Heart left ventricle (tissue), 16 donors: ENCODE data around the gene SP6. TPM values are rescaled to one million over a fixed set of nuclear protein-coding genes. Genes with fewer than 3 reads are reported as not detected.

Experiments
- ATAC-seq, 4 donors: fragments of 200-7000 bp; cut with Tn5 transposase; one replicate each; pipeline ENCODE4 v1.9.1; 2020 to 2022; ENCODE audit warnings: moderate library complexity in 4 of 4, mild to moderate bottlenecking in 3 of 4, moderate number of reproducible peaks in 1 of 4
- DNase-seq, 5 donors: peaks; one replicate each; pipeline ENCODE4 v3.0.0-alpha.2; 2020
- H3K27ac ChIP-seq, 12 donors: fragments of 200-600 bp; sonication (generic) in 4 of 12; one replicate each; pipeline versions ENCODE4 v1.5.0 to v1.8.0; 2016 to 2022; ENCODE audit warnings: mild to moderate bottlenecking in 2 of 12
- H3K27me3 ChIP-seq, 9 donors: fragments of 200-600 bp; sonication (generic) in 2 of 9; one replicate each; pipeline versions ENCODE4 v1.5.1 to v1.8.0; 2016 to 2022; ENCODE audit warnings: mild to moderate bottlenecking in 3 of 9
- H3K36me3 ChIP-seq, 9 donors: fragments of 200-600 bp; sonication (generic) in 2 of 9; one replicate each; pipeline versions ENCODE4 v1.5.0 to v1.8.0; 2018 to 2022; ENCODE audit warnings: mild to moderate bottlenecking in 2 of 9
- H3K4me1 ChIP-seq, 12 donors: fragments of 200-600 bp; sonication (generic) in 4 of 12; one replicate each; pipeline versions ENCODE4 v1.5.0 to v1.8.0; 2016 to 2022; ENCODE audit warnings: mild to moderate bottlenecking in 3 of 12
- H3K4me3 ChIP-seq, 12 donors: fragments of 200-600 bp; sonication (generic) in 4 of 12; one replicate each; pipeline versions ENCODE4 v1.5.0 to v1.8.0; 2017 to 2022; ENCODE audit warnings: mild to moderate bottlenecking in 9 of 12, moderate library complexity in 4 of 12
- H3K9me3 ChIP-seq, 12 donors: fragments of 200-600 bp; sonication (generic) in 4 of 12; one replicate each; pipeline versions ENCODE4 v1.5.0 to v1.8.0; 2016 to 2022; ENCODE audit warnings: mild to moderate bottlenecking in 1 of 12
- POLR2A ChIP-seq, 2 donors: fragments of 450-650 bp; IDR thresholded peaks; one replicate each; pipeline ENCODE4 v1.6.1; 2017; ENCODE audit warnings: antibody characterized with exemption in 2 of 2, mild to moderate bottlenecking in 2 of 2, moderate library complexity in 2 of 2
- WGBS, 4 donors: extraction: QIAGEN DNeasy Blood & Tissue Kit in 2 of 4; methylation state at CpG; one replicate each; pipeline versions ENCODE4 v1.1.5 to v1.1.7; 2013 to 2018; 5-methylcytosine and 5-hydroxymethylcytosine counted together
- intact Hi-C, 10 donors: fragments of 100-400 bp; cut with DNase I; formaldehyde crosslinking; loops; one replicate each; pipeline versions ENCODE4 v1.11.1 to v1.14.2; 2022
- polyA plus RNA-seq, 2 donors: library from polyadenylated mRNA; stranded (reverse); fragments of 200-250 nt; gene quantifications; one replicate each; pipeline ENCODE4 v1.2.3, GENCODE V29; 2013
- total RNA-seq, 9 donors: library from RNA; depleted of rRNA in 2 of 9; stranded (reverse); fragments of >200 nt in 2 of 9; fragmentation: NEBNext Ultra II Directional in 3 of 9; extraction: Animal tissue kit (Norgen Biotek cat#: 25700) in 3 of 9; gene quantifications; one replicate each; pipeline versions ENCODE4 v1.1.0 to v1.2.4, GENCODE V29; 2016 to 2023
- TF ChIP-seq, protein P1 (sequence below), 12 donors: fragments of 200-600 bp; sonication (generic) in 4 of 12; IDR thresholded peaks; one replicate each; pipeline versions ENCODE4 v1.5.0 to v1.8.0; 2018 to 2022; ENCODE audit warnings: antibody characterized with exemption in 12 of 12, mild to moderate bottlenecking in 5 of 12
- donor health status: ischemic (EF 13 %, LVEDD 7.1; RV severe dilation, severe dysfunction).
- donor health status: healthy with polysubstance abuse.
- donor health status: DM: no; HTN: yes; CAD: no.
- donor health status: DM: no; HTN: no; CAD: no.
- donor health status: ischemic (EF 25% LVEDD 6.9; RV normal size, moderate dysfunction).
- donor health status: ischemic (EF 25% LVEDD 5.7; RV mildly dilated, moderate dysfunction).
- donor health status: healthy.
- donor health status: DM: yes; HTN: yes; CAD: no.
- donor health status: ischemic (EF 35%, LVEDD 5.7; RV mildly dilated, moderate dysfunction).
- donor health status: nonischemic (EF 11% LVEDD 7.7; RV severe dilation, severe dysfunction).
- donor health status: DM: yes; HTN: yes; CAD: no.
- donor health status: PGD.
- donor health status: ischemic (EF 29% LVEDD 5.4; RV normal size, mild dysfunction).
- donor health status: nonischemic (EF 23%, LVEDD 6.1; RV moderate dilation, normal function).

SP6 gene
- total and polyA plus RNA-seq, 11 donors = 0.12 to 2.5 (median 0.32) TPM; not detected in 2

- peak in 1 of 5 donors; percentile 0 for DNase-seq
- Histone ChIP-seq H3K27ac (no peak overlapping the region), H3K9me3 (no peaks in the 10 kb centered on the region), H3K4me3 (no peak overlapping the region), H3K36me3 (peaks cover 0 to 68% (median 37%) of the 10 kb centered on the region in 9 donors), H3K4me1 (peaks cover 0 to 10% (median 2%) of the 10 kb centered on the region in 12 donors), H3K27me3 (no peaks in the 10 kb centered on the region)
- intact Hi-C loops = loop anchor here in 3 of 10 donors (10.0 kb wide), 2 partner anchors 143 to 583 kb away; no protein-coding TSS in a partner anchor
- 91 to 94% (median 93%) methylated on average over 13 to 20 of the region's 20 CpGs for WGBS, 4 donors
- TF ChIP-seq, protein P1, sequence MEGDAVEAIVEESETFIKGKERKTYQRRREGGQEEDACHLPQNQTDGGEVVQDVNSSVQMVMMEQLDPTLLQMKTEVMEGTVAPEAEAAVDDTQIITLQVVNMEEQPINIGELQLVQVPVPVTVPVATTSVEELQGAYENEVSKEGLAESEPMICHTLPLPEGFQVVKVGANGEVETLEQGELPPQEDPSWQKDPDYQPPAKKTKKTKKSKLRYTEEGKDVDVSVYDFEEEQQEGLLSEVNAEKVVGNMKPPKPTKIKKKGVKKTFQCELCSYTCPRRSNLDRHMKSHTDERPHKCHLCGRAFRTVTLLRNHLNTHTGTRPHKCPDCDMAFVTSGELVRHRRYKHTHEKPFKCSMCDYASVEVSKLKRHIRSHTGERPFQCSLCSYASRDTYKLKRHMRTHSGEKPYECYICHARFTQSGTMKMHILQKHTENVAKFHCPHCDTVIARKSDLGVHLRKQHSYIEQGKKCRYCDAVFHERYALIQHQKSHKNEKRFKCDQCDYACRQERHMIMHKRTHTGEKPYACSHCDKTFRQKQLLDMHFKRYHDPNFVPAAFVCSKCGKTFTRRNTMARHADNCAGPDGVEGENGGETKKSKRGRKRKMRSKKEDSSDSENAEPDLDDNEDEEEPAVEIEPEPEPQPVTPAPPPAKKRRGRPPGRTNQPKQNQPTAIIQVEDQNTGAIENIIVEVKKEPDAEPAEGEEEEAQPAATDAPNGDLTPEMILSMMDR (IDR thresholded peaks at IDR 0.05) = no peak
- TF ChIP-seq POLR2A (IDR thresholded peaks at IDR 0.05) = no peak
- no peak for ATAC-seq
Observed at GRCh38 chr17:47808036-47808829, 42.7 kb downstream of the SP6 start.

- Histone ChIP-seq H3K4me3 (no peak overlapping the region), H3K27ac (no peak overlapping the region), H3K27me3 (no peaks in the 10 kb centered on the region), H3K9me3 (no peaks in the 10 kb centered on the region), H3K4me1 (peaks cover 0 to 10% (median 2%) of the 10 kb centered on the region in 12 donors), H3K36me3 (peaks cover 0 to 60% (median 30%) of the 10 kb centered on the region in 9 donors)
- TF ChIP-seq, protein P1 (IDR thresholded peaks at IDR 0.05) = no peak
- TF ChIP-seq POLR2A (IDR thresholded peaks at IDR 0.05) = no peak
- no peak for DNase-seq
- 83 to 89% (median 87%) methylated on average over 11 of the region's 11 CpGs for WGBS, 4 donors
- intact Hi-C loops = loop anchor here in 3 of 10 donors (10.0 kb wide), 2 partner anchors 143 to 583 kb away; no protein-coding TSS in a partner anchor
- no peak for ATAC-seq
Observed at GRCh38 chr17:47807421-47807820, 43.5 kb downstream of the SP6 start.

DNA sequence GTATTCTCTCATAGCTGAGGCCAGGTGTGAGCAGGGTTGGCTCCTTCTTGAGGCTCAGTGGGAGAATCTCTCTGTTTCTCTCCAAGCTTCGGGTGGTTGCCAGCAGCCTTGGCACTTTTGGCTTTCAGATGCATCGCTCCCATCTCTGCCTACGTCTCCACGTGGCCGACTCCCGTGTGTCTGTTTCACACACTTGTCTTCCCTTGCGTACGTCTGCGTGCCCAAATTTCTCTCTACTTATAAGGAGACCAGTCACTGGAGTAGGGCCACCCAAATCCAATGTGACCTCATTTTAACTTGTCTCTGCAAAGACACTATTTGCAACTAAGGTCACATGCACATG is 44.1 kb downstream of the SP6 start:
- H3K4me1 ChIP-seq = peaks cover 0 to 10% (median 2%) of the 10 kb centered on the region in 12 donors
- no peak overlapping the region for H3K4me3 ChIP-seq
- H3K27ac ChIP-seq = no peak overlapping the region
- ATAC-seq = no peak
- intact Hi-C loops = loop anchor here in 3 of 10 donors (10.0 kb wide), 2 partner anchors 142 to 582 kb away; no protein-coding TSS in a partner anchor
- WGBS, 4 donors = 87 to 91% (median 90%) methylated on average over 9 of the region's 9 CpGs
- H3K27me3 ChIP-seq = no peaks in the 10 kb centered on the region
- H3K9me3 ChIP-seq = no peaks in the 10 kb centered on the region
- DNase-seq = no peak
- TF ChIP-seq, protein P1 (IDR thresholded peaks at IDR 0.05) = no peak
- no peak for TF ChIP-seq POLR2A (IDR thresholded peaks at IDR 0.05)
- peaks cover 0 to 54% (median 26%) of the 10 kb centered on the region in 9 donors for H3K36me3 ChIP-seq
